Testis (tissue), 2 donors: ENCODE measurements around the gene BLOC1S4.

Experiments used
- POLR2A ChIP-seq: fragments of 450-650 bp; IDR thresholded peaks from one replicate; pipeline ENCODE4 v1.6.1; 2017; ENCODE audit warnings: antibody characterized with exemption, mild to moderate bottlenecking, moderate library complexity
- TF ChIP-seq, protein P1 (sequence below), 3 experiments: fragments of 450-650 bp in 2 of 3; fragments of 200-600 bp in 1 of 3; sonication (generic) in 1 of 3; IDR thresholded peaks; one replicate each; pipeline ENCODE4 v1.5.1; 2016 to 2019; ENCODE audit warnings: antibody characterized with exemption in 3 of 3, mild to moderate bottlenecking in 2 of 3, moderate library complexity in 1 of 3

DNA sequence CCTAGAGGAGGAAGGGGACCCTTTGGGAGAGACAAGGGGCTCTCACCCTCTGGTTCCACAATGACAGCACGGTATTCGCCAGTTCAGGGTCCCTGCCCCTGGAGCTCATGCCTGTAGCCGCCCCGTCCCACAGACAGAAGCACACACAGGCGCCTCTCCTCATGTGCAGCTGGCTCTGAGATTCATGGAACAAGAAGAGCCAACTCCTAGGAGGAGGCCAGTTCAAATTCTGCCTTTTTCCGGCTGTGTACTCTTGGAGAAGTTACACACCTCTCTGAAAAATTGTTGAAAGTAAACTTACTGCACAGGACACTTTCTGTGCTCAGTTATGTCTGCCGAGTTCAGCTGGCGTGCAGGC lies 15.3 kb downstream of the BLOC1S4 start:
- TF ChIP-seq, protein P1, sequence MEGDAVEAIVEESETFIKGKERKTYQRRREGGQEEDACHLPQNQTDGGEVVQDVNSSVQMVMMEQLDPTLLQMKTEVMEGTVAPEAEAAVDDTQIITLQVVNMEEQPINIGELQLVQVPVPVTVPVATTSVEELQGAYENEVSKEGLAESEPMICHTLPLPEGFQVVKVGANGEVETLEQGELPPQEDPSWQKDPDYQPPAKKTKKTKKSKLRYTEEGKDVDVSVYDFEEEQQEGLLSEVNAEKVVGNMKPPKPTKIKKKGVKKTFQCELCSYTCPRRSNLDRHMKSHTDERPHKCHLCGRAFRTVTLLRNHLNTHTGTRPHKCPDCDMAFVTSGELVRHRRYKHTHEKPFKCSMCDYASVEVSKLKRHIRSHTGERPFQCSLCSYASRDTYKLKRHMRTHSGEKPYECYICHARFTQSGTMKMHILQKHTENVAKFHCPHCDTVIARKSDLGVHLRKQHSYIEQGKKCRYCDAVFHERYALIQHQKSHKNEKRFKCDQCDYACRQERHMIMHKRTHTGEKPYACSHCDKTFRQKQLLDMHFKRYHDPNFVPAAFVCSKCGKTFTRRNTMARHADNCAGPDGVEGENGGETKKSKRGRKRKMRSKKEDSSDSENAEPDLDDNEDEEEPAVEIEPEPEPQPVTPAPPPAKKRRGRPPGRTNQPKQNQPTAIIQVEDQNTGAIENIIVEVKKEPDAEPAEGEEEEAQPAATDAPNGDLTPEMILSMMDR (IDR thresholded peaks at IDR 0.05) = no peak
- no peak for TF ChIP-seq POLR2A
